GM13977 (cell line): ENCODE results near the gene C2CD2L.

Experiments
- DNase-seq: peaks from one replicate; pipeline ENCODE4 v3.0.0; 2012; ENCODE audit warnings: low spot score
- in situ Hi-C: fragments of 300-500 bp; cut with MboI; formaldehyde crosslinking; loops from one replicate; pipeline ENCODE4 v1.12.0; 2022; ENCODE audit warnings: low sequenced_read_pairs, low pct_unique_long_range_greater_than_20kb, mixed read lengths, inconsistent platforms; ENCODE audit not compliant: unreplicated experiment
- TF ChIP-seq, protein P1 (sequence below): IDR thresholded peaks from 2 replicates; pipeline ENCODE4 v1.5.1; 2012; ENCODE audit warnings: mild to moderate bottlenecking, control low read depth; ENCODE audit not compliant: insufficient read depth; ENCODE audit errors: extremely low read depth, missing control alignments

Gene C2CD2L

GRCh38 chr11:119116235-119116594 is 9.1 kb downstream of the C2CD2L start:
- TF ChIP-seq, protein P1, sequence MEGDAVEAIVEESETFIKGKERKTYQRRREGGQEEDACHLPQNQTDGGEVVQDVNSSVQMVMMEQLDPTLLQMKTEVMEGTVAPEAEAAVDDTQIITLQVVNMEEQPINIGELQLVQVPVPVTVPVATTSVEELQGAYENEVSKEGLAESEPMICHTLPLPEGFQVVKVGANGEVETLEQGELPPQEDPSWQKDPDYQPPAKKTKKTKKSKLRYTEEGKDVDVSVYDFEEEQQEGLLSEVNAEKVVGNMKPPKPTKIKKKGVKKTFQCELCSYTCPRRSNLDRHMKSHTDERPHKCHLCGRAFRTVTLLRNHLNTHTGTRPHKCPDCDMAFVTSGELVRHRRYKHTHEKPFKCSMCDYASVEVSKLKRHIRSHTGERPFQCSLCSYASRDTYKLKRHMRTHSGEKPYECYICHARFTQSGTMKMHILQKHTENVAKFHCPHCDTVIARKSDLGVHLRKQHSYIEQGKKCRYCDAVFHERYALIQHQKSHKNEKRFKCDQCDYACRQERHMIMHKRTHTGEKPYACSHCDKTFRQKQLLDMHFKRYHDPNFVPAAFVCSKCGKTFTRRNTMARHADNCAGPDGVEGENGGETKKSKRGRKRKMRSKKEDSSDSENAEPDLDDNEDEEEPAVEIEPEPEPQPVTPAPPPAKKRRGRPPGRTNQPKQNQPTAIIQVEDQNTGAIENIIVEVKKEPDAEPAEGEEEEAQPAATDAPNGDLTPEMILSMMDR: no peak

DNA sequence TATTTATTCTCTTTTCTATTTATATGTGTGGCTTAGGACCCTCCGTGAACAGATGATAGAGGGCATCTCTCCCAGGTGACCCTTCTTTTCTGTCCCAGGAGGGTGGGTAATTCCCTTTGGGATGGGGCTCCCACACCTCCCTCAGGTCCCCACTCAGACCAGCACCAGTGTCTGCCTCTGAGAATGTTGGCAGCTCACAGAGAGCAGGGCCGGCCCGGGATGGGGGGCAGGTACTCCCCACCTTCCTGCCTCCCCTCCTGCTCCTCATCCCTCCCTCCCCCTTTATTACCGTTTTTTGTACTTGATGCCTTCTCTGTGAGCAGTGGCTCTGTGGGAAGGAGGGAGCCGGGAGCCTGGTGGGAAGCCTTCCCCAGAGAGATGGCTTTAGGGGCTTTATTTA is 9.5 kb downstream of the C2CD2L start:
- no peak for DNase-seq
- in situ Hi-C loops: no loop called here

More at GRCh38 chr11:119116235-119116594, 9.1 kb downstream of the C2CD2L start:
- DNase-seq: no peak
- in situ Hi-C loops: no loop called here

DNA sequence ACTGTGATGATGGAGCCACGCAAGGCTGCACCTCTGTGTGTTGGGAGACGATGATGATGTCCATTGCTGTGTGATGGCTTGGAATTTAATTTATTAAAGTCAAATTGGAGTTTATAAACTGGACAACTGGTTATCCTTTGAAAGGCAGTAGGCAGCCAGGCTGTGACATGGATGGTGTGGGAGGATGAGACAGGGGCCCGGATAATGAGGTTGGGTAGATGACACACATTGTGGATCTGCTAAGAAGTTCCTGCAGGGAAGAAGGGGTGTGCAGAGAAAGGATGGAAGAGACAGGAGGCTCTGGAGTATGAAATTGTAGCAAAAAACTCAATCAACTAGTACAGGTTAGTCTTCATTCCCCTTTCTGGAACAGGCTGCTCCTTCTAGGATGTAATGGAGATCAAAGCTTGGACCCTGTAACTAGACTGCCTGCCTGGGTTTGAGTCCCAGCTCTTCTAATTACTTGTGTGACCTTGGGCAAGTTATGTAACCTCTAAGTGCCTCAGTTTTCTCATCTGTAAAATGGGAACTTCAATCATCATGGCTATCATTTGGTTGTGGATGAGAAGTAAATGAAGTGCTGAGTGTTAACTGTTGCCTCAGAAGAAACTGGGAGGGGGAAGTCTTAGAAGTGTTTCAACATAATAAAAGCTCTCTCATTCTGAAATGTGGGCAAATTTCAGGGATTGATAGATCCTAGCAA is 10.0 kb downstream of the C2CD2L start:
- DNase-seq: no peak
- TF ChIP-seq, protein P1: no peak

More for the DNA sequence above, 9.5 kb downstream of the C2CD2L start:
- TF ChIP-seq, protein P1: no peak

DNA sequence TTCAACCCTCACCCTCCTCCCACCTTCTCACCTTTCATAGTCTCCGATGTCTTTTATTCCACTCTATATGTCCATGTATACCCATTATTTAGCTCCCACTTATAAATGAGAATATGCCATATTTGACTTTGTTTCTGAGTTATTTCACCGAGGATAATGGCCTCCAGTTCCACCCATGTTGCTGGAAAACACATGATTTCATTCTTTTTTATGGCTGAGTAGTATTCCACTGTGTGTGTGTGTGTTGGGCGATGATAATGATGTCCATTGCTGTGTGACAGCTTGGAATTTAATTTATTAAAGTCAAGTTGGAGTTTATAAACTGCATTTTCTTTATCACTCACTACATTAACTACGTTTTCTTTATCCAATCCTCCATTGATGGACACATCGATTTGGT is 11.1 kb downstream of the C2CD2L start:
- TF ChIP-seq, protein P1: no peak
- in situ Hi-C loops: no loop called here
- no peak for DNase-seq

More for the DNA sequence above, 10.0 kb downstream of the C2CD2L start:
- in situ Hi-C loops: no loop called here

GRCh38 chr11:119118946-119119345 is 11.8 kb downstream of the C2CD2L start:
- TF ChIP-seq, protein P1: no peak
- in situ Hi-C loops: no loop called here
- DNase-seq: no peak

GRCh38 chr11:119120639-119121007 is 13.5 kb downstream of the C2CD2L start:
- in situ Hi-C loops: no loop called here
- no peak for DNase-seq
- TF ChIP-seq, protein P1: no peak
